Endothelial cell of umbilical vein (primary cell): Measurements from ENCODE around the gene PLEKHA6.

ENCODE experiments used
- CTCF ChIP-seq, 2 donors: IDR thresholded peaks; 1 replicate in 1 of 2; 2 replicates in 1 of 2; pipeline ENCODE4 v1.5.1; 2011; ENCODE audit warnings: low read length in 2 of 2, mild to moderate bottlenecking in 2 of 2, moderate library complexity in 2 of 2, control low read depth in 1 of 2, inconsistent platforms in 1 of 2, low read depth in 1 of 2; ENCODE audit not compliant: insufficient read depth in 1 of 2; ENCODE audit errors: extremely low read depth in 1 of 2
- EZH2 ChIP-seq: IDR thresholded peaks from 2 replicates; pipeline ENCODE4 v1.6.1; 2012; ENCODE audit warnings: borderline replicate concordance, low read depth, mild to moderate bottlenecking, moderate library complexity, low read length, inconsistent platforms; ENCODE audit not compliant: severe bottlenecking
- MAX ChIP-seq: IDR thresholded peaks from 2 replicates; pipeline ENCODE4 v1.6.1; 2011; ENCODE audit not compliant: insufficient read depth, insufficient read length
- POLR2A ChIP-seq: IDR thresholded peaks from 2 replicates; pipeline ENCODE4 v1.6.1; 2012; ENCODE audit warnings: low read depth, mild to moderate bottlenecking, control low read depth, low read length
- POLR2AphosphoS5 ChIP-seq: IDR thresholded peaks from 2 replicates; pipeline ENCODE4 v1.6.1; 2012; ENCODE audit warnings: low read depth, mild to moderate bottlenecking, control low read depth, low read length, moderate library complexity; ENCODE audit not compliant: insufficient read depth

GRCh38 chr1:204340081-204340889 lies 19.4 kb downstream of the PLEKHA6 start:
- TF ChIP-seq CTCF (IDR thresholded peaks at IDR 0.05; ENCODE audit: extremely low read depth in 1 of 2, insufficient read depth in 1 of 2, low read depth in 1 of 2, low read length in 2 of 2) (no peak), EZH2 (no peak), POLR2AphosphoS5 (no peak), MAX (no peak), POLR2A (no peak)
